Neural cell (in vitro differentiated cells): Measurements from ENCODE around the gene ASS1. TPM values are rescaled to one million over a fixed set of nuclear protein-coding genes. Genes with fewer than 3 reads are reported as not detected.

Experiments
- H2AFZ ChIP-seq: fragments of 200-600, 300-800 bp; sonication (generic), shearing (Covaris generic); 2 replicates; pipeline ENCODE4 v1.6.0; 2014; ENCODE audit warnings: low read depth, mild to moderate bottlenecking, antibody characterized with exemption, low read length, moderate library complexity
- H3F3A ChIP-seq: fragments of 200-600 bp; shearing (Covaris generic); 2 replicates; pipeline ENCODE4 v1.6.1; 2016; ENCODE audit warnings: mild to moderate bottlenecking, moderate library complexity, mixed read lengths, antibody characterized with exemption, low read length; ENCODE audit not compliant: insufficient read depth, poor library complexity, severe bottlenecking
- H3K27ac ChIP-seq: fragments of 200-600, 300-800 bp; sonication (generic), shearing (Covaris generic); 2 replicates; pipeline ENCODE4 v1.5.1; 2014; ENCODE audit warnings: mild to moderate bottlenecking, low read length, moderate library complexity
- H3K27me3 ChIP-seq: fragments of 300-800, 200-600 bp; sonication (generic), shearing (Covaris generic); 2 replicates; pipeline ENCODE4 v1.6.0; 2014; ENCODE audit warnings: mild to moderate bottlenecking, low read depth, low read length, moderate library complexity; ENCODE audit not compliant: insufficient read depth
- H3K36me3 ChIP-seq: fragments of 300-800, 200-600 bp; sonication (generic), shearing (Covaris generic); 2 replicates; pipeline ENCODE4 v1.5.1; 2014; ENCODE audit warnings: mild to moderate bottlenecking, antibody characterized with exemption, low read length, moderate library complexity; ENCODE audit not compliant: insufficient read depth
- H3K4me2 ChIP-seq: fragments of 300-800, 200-600 bp; sonication (generic), shearing (Covaris generic); 2 replicates; pipeline ENCODE4 v1.6.0; 2014; ENCODE audit warnings: mild to moderate bottlenecking, low read length
- H3K4me3 ChIP-seq: fragments of 300-800, 200-600 bp; sonication (generic), shearing (Covaris generic); 2 replicates; pipeline ENCODE4 v1.5.1; 2014; ENCODE audit warnings: mild to moderate bottlenecking, low read length, moderate library complexity
- H3K79me2 ChIP-seq: fragments of 200-600 bp; shearing (Covaris generic); replicated peaks from 2 replicates; pipeline ENCODE4 v1.6.0; 2014; ENCODE audit warnings: mild to moderate bottlenecking, low read length, moderate library complexity; ENCODE audit not compliant: insufficient read depth
- H3K9ac ChIP-seq: fragments of 300-800, 200-600 bp; sonication (generic), shearing (Covaris generic); 2 replicates; pipeline ENCODE4 v1.6.1; 2016; ENCODE audit warnings: mild to moderate bottlenecking, low read length, mixed read lengths
- H3K9me2 ChIP-seq: fragments of 200-600 bp; shearing (Covaris generic); 2 replicates; pipeline ENCODE4 v1.6.1; 2016; ENCODE audit warnings: mild to moderate bottlenecking, low read length, mixed read lengths; ENCODE audit not compliant: insufficient read depth
- H3K9me3 ChIP-seq: fragments of 200-600, 300-800 bp; sonication (generic), shearing (Covaris generic); 2 replicates; pipeline ENCODE4 v1.6.1; 2016; ENCODE audit warnings: mild to moderate bottlenecking, mixed run types, low read length, moderate library complexity, mixed read lengths
- H4K20me1 ChIP-seq: fragments of 200-600 bp; shearing (Covaris generic); 2 replicates; pipeline ENCODE4 v1.6.1; 2016; ENCODE audit warnings: mild to moderate bottlenecking, mixed run types; ENCODE audit not compliant: insufficient read depth
- CTCF ChIP-seq: fragments of 450-650 bp; IDR thresholded peaks from 2 replicates; pipeline ENCODE4 v1.5.1; 2014; ENCODE audit warnings: antibody characterized with exemption, mild to moderate bottlenecking, moderate library complexity; ENCODE audit not compliant: poor library complexity, severe bottlenecking
- EP300 ChIP-seq: fragments of 450-650 bp; conservative IDR thresholded peaks from 2 replicates; pipeline ENCODE4 v1.6.1; 2014; ENCODE audit warnings: antibody characterized with exemption, mild to moderate bottlenecking, moderate library complexity; ENCODE audit not compliant: poor library complexity, severe bottlenecking
- EZH2 ChIP-seq: fragments of 200-600, 300-800 bp; shearing (Covaris generic), sonication (generic); IDR thresholded peaks from 2 replicates; pipeline ENCODE4 v1.6.1; 2014; ENCODE audit warnings: antibody characterized with exemption, low read length, borderline replicate concordance, mild to moderate bottlenecking; ENCODE audit not compliant: insufficient read depth, poor library complexity, severe bottlenecking
- MXI1 ChIP-seq: fragments of 450-650 bp; conservative IDR thresholded peaks from 2 replicates; pipeline ENCODE4 v1.6.1; 2014; ENCODE audit warnings: antibody characterized with exemption, mild to moderate bottlenecking; ENCODE audit not compliant: poor library complexity, severe bottlenecking
- POLR2AphosphoS5 ChIP-seq: IDR thresholded peaks from 2 replicates; pipeline ENCODE4 v1.6.1; 2012
- RAD21 ChIP-seq: fragments of 450-650 bp; conservative IDR thresholded peaks from 2 replicates; pipeline ENCODE4 v1.6.1; 2014; ENCODE audit warnings: antibody characterized with exemption, mild to moderate bottlenecking, moderate library complexity
- REST ChIP-seq: IDR thresholded peaks from 2 replicates; pipeline ENCODE4 v1.6.1; 2012; ENCODE audit warnings: borderline replicate concordance
- SMC3 ChIP-seq: fragments of 450-650 bp; conservative IDR thresholded peaks from 2 replicates; pipeline ENCODE4 v1.6.1; 2014; ENCODE audit warnings: antibody characterized with exemption, mild to moderate bottlenecking, moderate library complexity; ENCODE audit not compliant: poor library complexity
- TAF1 ChIP-seq: IDR thresholded peaks from 2 replicates; pipeline ENCODE4 v1.6.1; 2012; ENCODE audit warnings: low read depth
- polyA plus RNA-seq: library from polyadenylated mRNA; depleted of rRNA; stranded (reverse); fragments of >200 nt; gene quantifications from 2 replicates; pipeline ENCODE4 v1.2.3, GENCODE V29; 2014

ASS1 gene
- polyA plus RNA-seq, 1 donor from 2014 or later, result 2.6 TPM

DNA sequence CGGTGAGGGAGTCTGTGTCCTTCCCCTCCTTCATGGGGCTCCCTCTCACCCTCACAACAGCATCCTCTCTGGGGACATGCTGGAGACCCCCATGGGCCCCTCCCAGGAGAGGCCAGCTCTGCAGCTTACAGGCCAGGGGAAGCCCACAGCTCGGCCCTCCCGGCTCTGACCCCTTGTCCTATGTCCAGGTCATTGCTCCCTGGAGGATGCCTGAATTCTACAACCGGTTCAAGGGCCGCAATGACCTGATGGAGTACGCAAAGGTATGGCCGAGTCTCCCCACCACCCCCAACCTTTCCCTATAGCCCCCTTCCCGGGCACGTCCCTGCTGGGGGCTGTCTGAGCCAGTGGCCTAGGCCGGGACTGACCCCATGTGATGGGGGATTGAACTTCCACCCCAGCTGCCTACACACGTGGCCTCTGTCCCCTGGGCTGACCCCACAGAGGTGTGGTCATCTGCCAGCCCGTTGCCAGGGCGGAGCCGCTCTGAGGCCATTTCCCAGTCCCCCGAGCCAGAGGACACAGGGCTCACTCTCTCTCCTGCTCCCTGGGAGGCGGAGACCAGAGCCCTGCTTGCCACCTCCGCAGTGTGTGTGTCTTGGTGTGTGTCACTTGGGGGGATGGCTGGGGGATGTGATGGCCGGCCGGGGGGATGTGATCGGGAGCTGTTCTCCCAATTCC is 21.9 kb downstream of the ASS1 start:
- Histone ChIP-seq H3K4me2 (peak overlapping the region; percentile 66), H3K27me3 (peaks cover 3% of the 10 kb centered on the region), H3F3A (no peaks in the 10 kb centered on the region), H3K9me3 (no peaks in the 10 kb centered on the region), H4K20me1 (no peaks in the 10 kb centered on the region), H3K9me2 (no peaks in the 10 kb centered on the region), H3K36me3 (no peaks in the 10 kb centered on the region), H3K4me3 (peak overlapping the region; percentile 49), H2AFZ (no peak overlapping the region), H3K79me2 (no peaks in the 10 kb centered on the region), H3K9ac (peak overlapping the region; percentile 23), H3K27ac (peak overlapping the region; percentile 20)
- TF ChIP-seq EP300 (no peak), CTCF (no peak), RAD21 (no peak), SMC3 (no peak), EZH2 (no peak), TAF1 (no peak), REST (no peak), POLR2AphosphoS5 (no peak), MXI1 (no peak)

DNA sequence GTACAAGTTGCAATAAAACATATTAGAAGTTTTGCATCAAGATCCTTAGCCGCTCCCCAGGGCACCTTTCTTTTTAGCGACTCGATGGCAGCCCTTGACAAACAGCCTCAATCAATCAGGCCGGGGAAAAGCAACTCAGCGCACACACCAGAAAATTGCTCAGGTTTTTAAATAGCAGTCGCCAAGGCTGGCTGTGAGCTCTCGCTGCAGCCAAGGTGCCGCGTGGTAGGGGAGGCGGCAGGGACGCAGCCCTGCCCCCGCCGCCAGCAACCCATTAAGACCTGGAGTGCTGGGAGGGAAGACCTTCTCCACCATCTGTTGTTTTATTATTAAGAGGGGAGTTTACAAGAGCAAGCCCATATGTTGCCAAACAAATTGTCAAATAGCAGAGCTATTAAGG is 22.6 kb downstream of the ASS1 start:
- no peaks in the 10 kb centered on the region for H3K9me3 ChIP-seq
- H3K4me3 ChIP-seq, result peak overlapping the region; percentile 49
- no peaks in the 10 kb centered on the region for H3F3A ChIP-seq
- no peaks in the 10 kb centered on the region for H3K36me3 ChIP-seq
- peak overlapping the region; percentile 36 for H3K27ac ChIP-seq
- no peaks in the 10 kb centered on the region for H3K9me2 ChIP-seq
- H2AFZ ChIP-seq, result no peak overlapping the region
- H3K79me2 ChIP-seq, result no peaks in the 10 kb centered on the region
- H3K4me2 ChIP-seq, result peak overlapping the region; percentile 66
- no peaks in the 10 kb centered on the region for H4K20me1 ChIP-seq
- TF ChIP-seq SMC3 (peak; percentile 45), CTCF (no peak), EZH2 (no peak), MXI1 (peak; percentile 32), RAD21 (peak; percentile 36), TAF1 (no peak), REST (no peak), POLR2AphosphoS5 (peak; percentile 29), EP300 (peak; percentile 29)
- no peak overlapping the region for H3K9ac ChIP-seq
- peaks cover 3% of the 10 kb centered on the region for H3K27me3 ChIP-seq
